ENCODE results near the gene DYSF.

Gene DYSF

DNA sequence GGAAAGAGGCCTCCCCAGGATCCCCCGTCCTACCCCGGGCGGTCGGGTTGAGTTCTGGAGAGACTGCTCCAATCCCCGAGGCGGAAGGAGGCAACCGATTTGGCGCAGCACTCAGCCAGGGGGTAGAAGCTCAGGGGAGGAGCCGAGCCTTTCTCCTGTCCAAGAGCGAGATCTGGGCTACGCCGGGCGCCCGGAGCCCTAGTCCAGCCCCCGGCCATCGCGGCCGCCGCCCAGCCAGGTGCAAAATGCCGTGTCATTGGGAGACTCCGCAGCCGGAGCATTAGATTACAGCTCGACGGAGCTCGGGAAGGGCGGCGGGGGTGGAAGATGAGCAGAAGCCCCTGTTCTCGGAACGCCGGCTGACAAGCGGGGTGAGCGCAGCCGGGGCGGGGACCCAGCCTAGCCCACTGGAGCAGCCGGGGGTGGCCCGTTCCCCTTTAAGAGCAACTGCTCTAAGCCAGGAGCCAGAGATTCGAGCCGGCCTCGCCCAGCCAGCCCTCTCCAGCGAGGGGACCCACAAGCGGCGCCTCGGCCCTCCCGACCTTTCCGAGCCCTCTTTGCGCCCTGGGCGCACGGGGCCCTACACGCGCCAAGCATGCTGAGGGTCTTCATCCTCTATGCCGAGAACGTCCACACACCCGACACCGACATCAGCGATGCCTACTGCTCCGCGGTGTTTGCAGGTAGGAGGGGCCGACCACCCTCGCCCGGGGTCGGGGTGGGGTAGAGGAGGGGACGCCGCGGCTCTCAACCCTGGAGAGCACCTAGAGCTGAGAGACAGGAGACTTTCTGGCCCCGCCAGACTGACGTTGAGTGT is at the start of gene DYSF:
TSS of gene DYSF (plus strand) at position 158 of the 817 bp plus-strand sequence.
- no peak for TF ChIP-seq ZSCAN16 (tag by site-specific recombination; IDR thresholded peaks at IDR 0.05)
- no peak for TF ChIP-seq ZNF146 (tag by site-specific recombination; IDR thresholded peaks at IDR 0.05)
- TF ChIP-seq ZBTB1 (tag by site-specific recombination; IDR thresholded peaks at IDR 0.05): no peak
- TF ChIP-seq ZNF449 (tag by site-specific recombination; IDR thresholded peaks at IDR 0.05): no peak
- TF ChIP-seq ZSCAN4 (tag by site-specific recombination; IDR thresholded peaks at IDR 0.05): no peak
- no peak for TF ChIP-seq ZNF416 (tag by site-specific recombination; IDR thresholded peaks at IDR 0.05)
- TF ChIP-seq ZNF830 (tag by site-specific recombination; IDR thresholded peaks at IDR 0.05; ENCODE audit: low read depth): no peak
- TF ChIP-seq ZNF658 (tag by site-specific recombination; IDR thresholded peaks at IDR 0.05): no peak
- TF ChIP-seq HIC1 (tag by site-specific recombination; IDR thresholded peaks at IDR 0.05): no peak
- no peak for TF ChIP-seq ZNF544 (tag by site-specific recombination; IDR thresholded peaks at IDR 0.05)
- no peak for TF ChIP-seq ZNF677 (tag by site-specific recombination; IDR thresholded peaks at IDR 0.05)
- no peak for TF ChIP-seq ZNF600 (tag by site-specific recombination; IDR thresholded peaks at IDR 0.05)
- TF ChIP-seq ZNF214 (tag by site-specific recombination; IDR thresholded peaks at IDR 0.05; ENCODE audit: borderline replicate concordance): no peak
- TF ChIP-seq, protein P1, sequence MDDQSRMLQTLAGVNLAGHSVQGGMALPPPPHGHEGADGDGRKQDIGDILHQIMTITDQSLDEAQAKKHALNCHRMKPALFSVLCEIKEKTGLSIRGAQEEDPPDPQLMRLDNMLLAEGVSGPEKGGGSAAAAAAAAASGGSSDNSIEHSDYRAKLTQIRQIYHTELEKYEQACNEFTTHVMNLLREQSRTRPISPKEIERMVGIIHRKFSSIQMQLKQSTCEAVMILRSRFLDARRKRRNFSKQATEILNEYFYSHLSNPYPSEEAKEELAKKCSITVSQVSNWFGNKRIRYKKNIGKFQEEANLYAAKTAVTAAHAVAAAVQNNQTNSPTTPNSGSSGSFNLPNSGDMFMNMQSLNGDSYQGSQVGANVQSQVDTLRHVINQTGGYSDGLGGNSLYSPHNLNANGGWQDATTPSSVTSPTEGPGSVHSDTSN (CRISPR knock-in tag; IDR thresholded peaks at IDR 0.05): no peak
- TF ChIP-seq PRDM10 (tag by site-specific recombination; IDR thresholded peaks at IDR 0.05): no peak
- TF ChIP-seq ZNF157 (tag by site-specific recombination; IDR thresholded peaks at IDR 0.05): no peak
- no peak for TF ChIP-seq ZNF19 (tag by site-specific recombination; IDR thresholded peaks at IDR 0.05; ENCODE audit: low read depth)
- TF ChIP-seq ZNF670 (tag by site-specific recombination; IDR thresholded peaks at IDR 0.05; ENCODE audit: low read depth): no peak
- no peaks in the 10 kb centered on the region for H3K9me3 ChIP-seq (ENCODE audit: control insufficient read depth, insufficient read depth, low read depth, low read length)
- H3K27ac ChIP-seq (ENCODE audit: extremely low read depth, low read depth, low read length): no peak within 1 kb of the TSS
- no peak within 1 kb of the TSS for H3K4me3 ChIP-seq (ENCODE audit: low read depth, low read length)
- H3K36me3 ChIP-seq (ENCODE audit: control insufficient read depth in 2 of 2, insufficient read depth in 1 of 2, low read length in 2 of 2): no peaks in the 10 kb centered on the region
- ChIA-PET CTCF (interaction anchor here (0.6 to 2.8 kb wide), 8 partner anchors 10 to 154 kb away, joined by 3 to 11 read pairs (median 4); no protein-coding TSS in a partner anchor), POLR2A (no interaction called here)
- H3K4me1 ChIP-seq (ENCODE audit: control insufficient read depth, insufficient read depth, low read length): 0 out of 2 replicates have a peak, but pooled peaks cover 4% of the 10 kb centered on the region

All from HEK293 (cell line).